OCI-LY1 (cell line): ENCODE results near the gene LPAR1.

Experiments used
- H2AFZ ChIP-seq: fragments of 200-600 bp; sonication (generic), shearing (Covaris generic); 2 replicates; pipeline ENCODE4 v1.6.0; 2014; ENCODE audit warnings: antibody characterized with exemption, mild to moderate bottlenecking, low read length
- H3F3A ChIP-seq: fragments of 200-600 bp; sonication (generic), shearing (Covaris generic); 2 replicates; pipeline ENCODE4 v1.6.0; 2014; ENCODE audit warnings: mild to moderate bottlenecking, antibody characterized with exemption, low read length, moderate library complexity; ENCODE audit not compliant: insufficient read depth
- H3K27ac ChIP-seq: fragments of 200-600 bp; sonication (generic); 2 replicates; pipeline ENCODE4 v1.5.1; 2014; ENCODE audit warnings: low read length, mixed run types, mild to moderate bottlenecking, low read depth; ENCODE audit not compliant: poor library complexity, severe bottlenecking
- H3K27me3 ChIP-seq: fragments of 200-600 bp; sonication (generic); 2 replicates; pipeline ENCODE4 v1.6.0; 2014; ENCODE audit warnings: antibody characterized with exemption, mild to moderate bottlenecking, low read length, moderate library complexity; ENCODE audit not compliant: insufficient read depth
- H3K36me3 ChIP-seq: fragments of 200-600 bp; sonication (generic); 2 replicates; pipeline ENCODE4 v1.6.1; 2014; ENCODE audit warnings: mild to moderate bottlenecking, antibody characterized with exemption, low read length, moderate library complexity, mixed read lengths; ENCODE audit not compliant: insufficient read depth
- H3K4me1 ChIP-seq: fragments of 200-600 bp; sonication (generic); 2 replicates; pipeline ENCODE4 v1.5.1; 2014; ENCODE audit warnings: mild to moderate bottlenecking, low read length, moderate library complexity; ENCODE audit not compliant: insufficient read depth, severe bottlenecking
- H3K4me2 ChIP-seq: fragments of 200-600 bp; sonication (generic), shearing (Covaris generic); 2 replicates; pipeline ENCODE4 v1.6.1; 2014; ENCODE audit warnings: low read length
- H3K4me3 ChIP-seq: fragments of 200-600 bp; sonication (generic); 2 replicates; pipeline ENCODE4 v1.5.1; 2014; ENCODE audit warnings: low read length, low read depth, mild to moderate bottlenecking, mixed read lengths; ENCODE audit not compliant: poor library complexity, severe bottlenecking
- H3K79me2 ChIP-seq: fragments of 200-600 bp; shearing (Covaris generic); 2 replicates; pipeline ENCODE4 v1.6.1; 2016; ENCODE audit warnings: mixed run types, low read length, mixed read lengths; ENCODE audit not compliant: insufficient read depth
- H3K9ac ChIP-seq: fragments of 200-600 bp; sonication (generic), shearing (Covaris generic); 2 replicates; pipeline ENCODE4 v1.6.1; 2014; ENCODE audit warnings: mild to moderate bottlenecking, low read length, mixed read lengths
- H3K9me2 ChIP-seq: fragments of 200-600 bp; sonication (generic), shearing (Covaris generic); 2 replicates; pipeline ENCODE4 v1.6.1; 2014; ENCODE audit warnings: low read depth, mild to moderate bottlenecking, low read length, mixed read lengths
- H3K9me3 ChIP-seq: fragments of 200-600 bp; shearing (Covaris generic); 2 replicates; pipeline ENCODE4 v1.6.1; 2014; ENCODE audit warnings: low read length, mixed read lengths
- H4K20me1 ChIP-seq: fragments of 200-600 bp; sonication (generic), shearing (Covaris generic); 2 replicates; pipeline ENCODE4 v1.6.0; 2016; ENCODE audit warnings: mild to moderate bottlenecking, low read length; ENCODE audit not compliant: insufficient read depth
- EZH2 ChIP-seq: fragments of 200-600 bp; sonication (generic), shearing (Covaris generic); IDR thresholded peaks from 2 replicates; pipeline ENCODE4 v1.8.0; 2017; ENCODE audit warnings: borderline replicate concordance, mixed run types, mild to moderate bottlenecking, antibody characterized with exemption, low read length, moderate library complexity, mixed read lengths
- TF ChIP-seq, protein P1 (sequence below): fragments of 200-600 bp; sonication (generic), shearing (Covaris generic); IDR thresholded peaks from 2 replicates; pipeline ENCODE4 v1.5.1; 2017; ENCODE audit warnings: mild to moderate bottlenecking, antibody characterized with exemption, low read length, moderate library complexity, mixed read lengths

The LPAR1 gene

GRCh38 chr9:111035543-111036428, 2.5 kb downstream of the LPAR1 start:
- Histone ChIP-seq H4K20me1 (no peaks in the 10 kb centered on the region), H3K9me2 (no peaks in the 10 kb centered on the region), H3K79me2 (no peaks in the 10 kb centered on the region), H3K4me3 (no peak overlapping the region), H3K9me3 (no peaks in the 10 kb centered on the region), H2AFZ (no peak overlapping the region), H3K9ac (no peak overlapping the region), H3F3A (no peaks in the 10 kb centered on the region), H3K36me3 (no peaks in the 10 kb centered on the region), H3K27me3 (no peaks in the 10 kb centered on the region), H3K27ac (no peak overlapping the region), H3K4me2 (no peak overlapping the region), H3K4me1 (no peaks in the 10 kb centered on the region)
- TF ChIP-seq, protein P1, sequence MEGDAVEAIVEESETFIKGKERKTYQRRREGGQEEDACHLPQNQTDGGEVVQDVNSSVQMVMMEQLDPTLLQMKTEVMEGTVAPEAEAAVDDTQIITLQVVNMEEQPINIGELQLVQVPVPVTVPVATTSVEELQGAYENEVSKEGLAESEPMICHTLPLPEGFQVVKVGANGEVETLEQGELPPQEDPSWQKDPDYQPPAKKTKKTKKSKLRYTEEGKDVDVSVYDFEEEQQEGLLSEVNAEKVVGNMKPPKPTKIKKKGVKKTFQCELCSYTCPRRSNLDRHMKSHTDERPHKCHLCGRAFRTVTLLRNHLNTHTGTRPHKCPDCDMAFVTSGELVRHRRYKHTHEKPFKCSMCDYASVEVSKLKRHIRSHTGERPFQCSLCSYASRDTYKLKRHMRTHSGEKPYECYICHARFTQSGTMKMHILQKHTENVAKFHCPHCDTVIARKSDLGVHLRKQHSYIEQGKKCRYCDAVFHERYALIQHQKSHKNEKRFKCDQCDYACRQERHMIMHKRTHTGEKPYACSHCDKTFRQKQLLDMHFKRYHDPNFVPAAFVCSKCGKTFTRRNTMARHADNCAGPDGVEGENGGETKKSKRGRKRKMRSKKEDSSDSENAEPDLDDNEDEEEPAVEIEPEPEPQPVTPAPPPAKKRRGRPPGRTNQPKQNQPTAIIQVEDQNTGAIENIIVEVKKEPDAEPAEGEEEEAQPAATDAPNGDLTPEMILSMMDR: no peak
- TF ChIP-seq EZH2: no peak

GRCh38 chr9:111034898-111035539, 3.3 kb downstream of the LPAR1 start:
- H3F3A ChIP-seq: no peaks in the 10 kb centered on the region
- no peak for TF ChIP-seq EZH2
- TF ChIP-seq, protein P1: no peak
- H3K9me2 ChIP-seq: no peaks in the 10 kb centered on the region
- H2AFZ ChIP-seq: no peak overlapping the region
- no peak overlapping the region for H3K27ac ChIP-seq
- no peak overlapping the region for H3K4me3 ChIP-seq
- no peak overlapping the region for H3K4me2 ChIP-seq
- no peaks in the 10 kb centered on the region for H3K36me3 ChIP-seq
- H3K27me3 ChIP-seq: no peaks in the 10 kb centered on the region
- H3K4me1 ChIP-seq: no peaks in the 10 kb centered on the region
- H3K9me3 ChIP-seq: no peaks in the 10 kb centered on the region
- no peak overlapping the region for H3K9ac ChIP-seq
- H3K79me2 ChIP-seq: no peaks in the 10 kb centered on the region
- no peaks in the 10 kb centered on the region for H4K20me1 ChIP-seq

GRCh38 chr9:111034170-111034897, 3.9 kb downstream of the LPAR1 start:
- Histone ChIP-seq H3K27ac (no peak overlapping the region), H3K4me2 (no peak overlapping the region), H4K20me1 (no peaks in the 10 kb centered on the region), H3K79me2 (no peaks in the 10 kb centered on the region), H3K27me3 (no peaks in the 10 kb centered on the region), H3K4me3 (no peak overlapping the region), H3K9me2 (no peaks in the 10 kb centered on the region), H3K4me1 (no peaks in the 10 kb centered on the region), H3F3A (no peaks in the 10 kb centered on the region), H3K9me3 (no peaks in the 10 kb centered on the region), H3K9ac (no peak overlapping the region), H2AFZ (no peak overlapping the region), H3K36me3 (no peaks in the 10 kb centered on the region)
- TF ChIP-seq, protein P1: no peak
- no peak for TF ChIP-seq EZH2
